ENCODE data around the gene SEC16A. TPM values are rescaled to one million over a fixed set of nuclear protein-coding genes. Genes with fewer than 3 reads are reported as not detected.

The SEC16A gene
- total RNA-seq, 1 donor from 2014 or later: 66.1 TPM

DNA sequence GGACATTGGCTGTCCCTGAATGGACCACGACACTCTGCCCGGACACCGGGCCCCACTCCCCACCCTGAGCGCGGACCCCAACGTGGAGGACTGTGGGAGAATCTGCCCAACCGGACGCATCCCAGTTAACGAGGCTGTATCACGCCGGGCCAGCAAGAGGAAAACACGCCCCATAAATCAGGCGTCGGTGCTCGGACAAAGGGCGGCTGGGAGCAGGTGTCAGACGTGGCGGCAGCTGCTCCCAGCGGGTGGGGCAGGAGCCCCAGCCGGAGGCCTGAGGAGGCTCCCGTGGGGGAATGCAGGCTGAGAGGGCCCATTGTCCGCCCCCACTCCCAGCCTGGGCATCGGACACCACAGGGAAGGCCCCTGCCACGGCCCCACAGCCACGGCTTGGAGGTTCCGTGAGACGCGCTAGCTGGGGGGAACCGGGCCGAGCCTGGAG is 43.8 kb upstream of the SEC16A start:
- no peak for DNase-seq (ENCODE audit: low spot score in 2 of 2)
- TF ChIP-seq, protein P1, sequence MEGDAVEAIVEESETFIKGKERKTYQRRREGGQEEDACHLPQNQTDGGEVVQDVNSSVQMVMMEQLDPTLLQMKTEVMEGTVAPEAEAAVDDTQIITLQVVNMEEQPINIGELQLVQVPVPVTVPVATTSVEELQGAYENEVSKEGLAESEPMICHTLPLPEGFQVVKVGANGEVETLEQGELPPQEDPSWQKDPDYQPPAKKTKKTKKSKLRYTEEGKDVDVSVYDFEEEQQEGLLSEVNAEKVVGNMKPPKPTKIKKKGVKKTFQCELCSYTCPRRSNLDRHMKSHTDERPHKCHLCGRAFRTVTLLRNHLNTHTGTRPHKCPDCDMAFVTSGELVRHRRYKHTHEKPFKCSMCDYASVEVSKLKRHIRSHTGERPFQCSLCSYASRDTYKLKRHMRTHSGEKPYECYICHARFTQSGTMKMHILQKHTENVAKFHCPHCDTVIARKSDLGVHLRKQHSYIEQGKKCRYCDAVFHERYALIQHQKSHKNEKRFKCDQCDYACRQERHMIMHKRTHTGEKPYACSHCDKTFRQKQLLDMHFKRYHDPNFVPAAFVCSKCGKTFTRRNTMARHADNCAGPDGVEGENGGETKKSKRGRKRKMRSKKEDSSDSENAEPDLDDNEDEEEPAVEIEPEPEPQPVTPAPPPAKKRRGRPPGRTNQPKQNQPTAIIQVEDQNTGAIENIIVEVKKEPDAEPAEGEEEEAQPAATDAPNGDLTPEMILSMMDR (IDR thresholded peaks at IDR 0.05): no peak
- H3K36me3 ChIP-seq: peaks cover 17 to 20% of the 10 kb centered on the region in 2 donors
- H3K27me3 ChIP-seq: no peaks in the 10 kb centered on the region
- intact Hi-C loops (cut with DNase I): loop anchor here (10.0 kb wide), 1 partner anchor 48 kb away; no protein-coding TSS in a partner anchor
- no peaks in the 10 kb centered on the region for H3K9me3 ChIP-seq
- peak overlapping the region; percentile 33 to 42 for H3K27ac ChIP-seq
- peaks cover 0 to 23% of the 10 kb centered on the region in 2 donors for H3K4me1 ChIP-seq
- H3K4me3 ChIP-seq: peak overlapping the region in 1 of 2 donors; percentile 17

DNA sequence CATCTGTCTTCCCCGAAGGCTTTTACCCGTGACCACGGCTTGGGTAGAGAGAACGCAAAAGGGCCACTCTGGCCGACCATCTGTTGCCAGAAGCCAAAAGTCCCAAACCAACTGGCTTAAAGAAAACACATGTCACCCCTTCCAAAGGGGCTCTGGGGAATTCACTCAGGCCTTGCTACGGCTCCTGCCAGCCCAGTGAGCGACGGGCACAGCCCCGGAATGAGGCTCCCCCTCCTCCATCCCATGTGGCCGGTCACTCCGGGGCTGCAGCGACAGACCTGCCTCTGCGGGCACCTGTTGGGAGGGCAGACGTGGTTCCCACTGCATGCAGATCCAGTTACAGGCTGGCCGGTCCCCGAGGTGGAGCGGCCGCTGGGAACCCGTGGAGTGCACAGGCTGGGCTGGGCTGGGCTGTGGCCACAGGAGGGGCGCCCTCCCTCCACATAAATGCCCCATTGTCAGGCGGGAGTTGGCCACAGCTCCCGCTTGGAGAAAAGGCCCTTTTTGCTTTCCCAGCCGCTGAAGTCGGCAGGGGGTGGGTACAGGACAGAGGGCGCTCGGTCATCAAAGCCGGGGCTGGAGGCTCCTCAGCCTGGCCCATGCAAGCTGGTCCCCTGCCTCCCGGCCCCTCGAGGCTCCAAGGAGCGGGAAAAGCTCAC is 43.1 kb upstream of the SEC16A start:
- DNase-seq (ENCODE audit: low spot score in 2 of 2): no peak

DNA sequence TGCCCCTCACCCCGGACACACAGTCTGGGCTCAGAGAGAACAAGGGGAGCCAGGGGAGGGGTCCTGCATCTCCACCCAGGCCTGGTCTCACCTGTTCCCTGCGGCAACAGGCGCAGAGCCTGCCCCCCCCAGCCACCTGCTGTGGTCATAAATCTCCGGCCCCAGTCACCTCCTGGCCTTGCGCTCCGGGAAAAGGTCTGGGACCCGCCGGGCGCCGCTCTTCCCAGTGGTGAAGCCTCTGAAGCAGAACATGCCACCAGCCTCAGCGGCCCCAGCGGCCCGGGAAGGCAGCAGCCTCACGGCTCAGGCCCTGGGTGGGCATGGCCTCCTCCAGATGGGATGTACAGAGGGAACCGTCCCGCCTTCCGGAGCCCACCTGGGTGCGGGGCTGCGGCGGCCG is 42.4 kb upstream of the SEC16A start:
- Histone ChIP-seq H3K9me3 (no peaks in the 10 kb centered on the region), H3K27me3 (no peaks in the 10 kb centered on the region), H3K4me3 (no peak overlapping the region), H3K27ac (no peak overlapping the region), H3K36me3 (peaks cover 17 to 20% of the 10 kb centered on the region in 2 donors), H3K4me1 (peaks cover 0 to 23% of the 10 kb centered on the region in 2 donors)
- DNase-seq (ENCODE audit: low spot score in 2 of 2): no peak
- TF ChIP-seq, protein P1 (IDR thresholded peaks at IDR 0.05): no peak
- intact Hi-C loops (cut with DNase I): loop anchor here (10.0 kb wide), 1 partner anchor 50 kb away; no protein-coding TSS in a partner anchor

More for the DNA sequence above, 43.1 kb upstream of the SEC16A start:
- intact Hi-C loops (cut with DNase I): loop anchor here (10.0 kb wide), 1 partner anchor 49 kb away; no protein-coding TSS in a partner anchor
- Histone ChIP-seq H3K27ac (peak overlapping the region; percentile 33 to 42), H3K4me3 (peak overlapping the region in 1 of 2 donors; percentile 17), H3K36me3 (peaks cover 17 to 20% of the 10 kb centered on the region in 2 donors), H3K9me3 (no peaks in the 10 kb centered on the region), H3K27me3 (no peaks in the 10 kb centered on the region), H3K4me1 (peaks cover 0 to 23% of the 10 kb centered on the region in 2 donors)
- TF ChIP-seq, protein P1 (IDR thresholded peaks at IDR 0.05): peak in 1 of 3 experiments; percentile 37

DNA sequence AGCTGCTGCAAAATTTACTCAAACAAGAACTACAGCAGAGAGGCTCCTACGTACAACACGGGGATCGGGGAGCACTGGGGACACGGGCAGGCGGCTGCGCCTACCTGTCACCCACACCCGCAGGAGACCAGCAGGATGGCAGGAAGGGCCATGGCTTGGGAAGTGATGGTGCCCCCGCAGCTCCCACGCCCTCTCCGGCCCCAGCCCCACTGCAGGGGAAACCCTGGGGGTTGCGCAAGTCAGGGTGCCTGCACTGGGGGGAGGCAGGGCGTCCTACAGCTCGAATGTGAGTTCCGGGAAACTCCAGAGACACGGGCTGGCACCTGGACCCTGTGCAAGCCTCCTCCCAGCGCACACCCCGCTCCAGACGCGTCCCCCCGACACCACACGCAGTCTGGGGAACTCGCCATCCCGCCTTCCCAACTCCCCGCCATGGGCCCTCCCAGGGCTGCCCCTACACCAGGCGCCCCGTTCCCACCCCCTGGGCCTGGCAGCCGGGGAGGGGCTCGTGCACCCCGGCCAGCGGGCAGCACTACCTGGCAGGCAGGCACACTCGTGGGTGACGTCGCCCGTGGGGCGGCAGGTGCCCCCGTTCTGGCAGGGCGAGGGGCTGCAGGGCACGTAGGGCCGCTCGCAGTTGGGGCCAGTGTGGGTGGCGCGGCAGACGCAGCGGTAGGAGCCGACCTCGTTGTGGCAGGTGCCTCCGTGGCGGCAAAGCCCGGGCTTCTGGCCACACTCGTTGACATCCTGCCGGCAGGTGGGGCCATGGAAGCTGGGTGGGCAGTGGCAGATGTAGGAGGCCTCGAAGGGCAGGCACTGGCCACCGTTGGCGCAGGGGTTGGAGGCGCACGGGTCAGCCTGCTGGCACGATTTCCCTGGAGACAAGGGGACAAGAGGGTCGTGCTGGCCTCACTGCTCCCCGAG is 39.7 kb upstream of the SEC16A start:
- Histone ChIP-seq H3K27ac (no peak overlapping the region), H3K4me1 (peaks cover 0 to 10% of the 10 kb centered on the region in 2 donors), H3K4me3 (no peak overlapping the region), H3K36me3 (peaks cover 38 to 44% of the 10 kb centered on the region in 2 donors), H3K9me3 (no peaks in the 10 kb centered on the region), H3K27me3 (no peaks in the 10 kb centered on the region)
- TF ChIP-seq, protein P1 (IDR thresholded peaks at IDR 0.05): no peak
- no peak for DNase-seq (ENCODE audit: low spot score in 2 of 2)
- intact Hi-C loops (cut with DNase I): loop anchor here (10.0 kb wide), 1 partner anchor 52 kb away; no protein-coding TSS in a partner anchor

DNA sequence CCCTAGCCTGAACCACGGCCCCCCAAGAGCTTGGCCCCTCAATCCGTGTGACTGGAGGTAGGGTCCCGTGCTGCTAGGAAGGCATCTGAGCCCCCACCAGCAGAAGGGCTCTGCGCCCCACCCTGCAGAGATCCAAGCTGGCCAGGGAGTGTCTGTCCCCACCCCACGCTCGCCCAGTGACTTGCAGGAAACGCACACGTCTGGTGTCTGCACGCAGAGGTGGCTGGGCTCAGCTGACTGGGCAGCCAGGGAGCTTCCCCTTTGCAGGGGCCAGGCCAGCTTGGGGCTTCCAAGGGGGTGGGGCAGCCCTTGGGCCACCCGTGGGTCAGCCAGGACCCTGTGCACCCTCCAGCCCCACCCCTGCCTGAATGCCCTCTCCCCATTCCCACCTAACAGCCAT is 38.7 kb upstream of the SEC16A start:
- H3K36me3 ChIP-seq: peaks cover 47 to 54% of the 10 kb centered on the region in 2 donors
- H3K27ac ChIP-seq: no peak overlapping the region
- no peaks in the 10 kb centered on the region for H3K27me3 ChIP-seq
- TF ChIP-seq, protein P1 (IDR thresholded peaks at IDR 0.05): no peak
- no peak overlapping the region for H3K4me3 ChIP-seq
- H3K9me3 ChIP-seq: no peaks in the 10 kb centered on the region
- intact Hi-C loops (cut with DNase I): loop anchor here (10.0 kb wide), 1 partner anchor 53 kb away; no protein-coding TSS in a partner anchor
- peak; percentile 36 to 75 for DNase-seq (ENCODE audit: low spot score in 2 of 2)
- H3K4me1 ChIP-seq: peaks cover 0 to 7% of the 10 kb centered on the region in 2 donors
